Fibroblast of pulmonary artery (primary cell): ENCODE data around the gene CAPZA2.

Experiments
- DNase-seq: peaks from one replicate; pipeline ENCODE4 v3.0.0-alpha.2; 2010; ENCODE audit warnings: low read depth
- H3K4me3 ChIP-seq: replicated peaks from 2 replicates; pipeline ENCODE4 v1.5.1; 2011; ENCODE audit warnings: low read depth, mild to moderate bottlenecking, control low read depth, low read length, moderate library complexity
- TF ChIP-seq, protein P1 (sequence below): IDR thresholded peaks from 2 replicates; pipeline ENCODE4 v1.5.1; 2011; ENCODE audit warnings: mild to moderate bottlenecking, control low read depth, low read length, inconsistent platforms; ENCODE audit errors: missing control alignments

CAPZA2 gene

DNA sequence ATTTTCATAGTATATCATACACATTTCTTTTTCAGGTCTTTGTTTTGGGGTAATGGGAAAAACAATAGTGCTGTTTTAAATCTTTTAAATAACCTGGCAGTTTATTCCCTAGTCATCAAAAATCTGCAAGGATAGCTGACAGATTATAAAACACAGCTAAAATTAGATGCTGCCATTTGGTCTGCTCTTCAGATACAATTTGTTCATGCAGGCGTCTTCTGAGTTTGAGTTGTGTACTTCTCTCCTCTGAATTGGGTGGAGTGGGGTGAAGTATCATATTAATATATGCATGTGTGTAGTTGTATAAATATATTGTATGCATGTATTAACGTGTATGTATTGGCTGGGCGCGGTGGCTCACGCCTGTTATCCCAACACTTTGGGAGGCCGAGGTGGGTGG, 48.0 kb downstream of the CAPZA2 start:
- H3K4me3 ChIP-seq = no peak overlapping the region
- DNase-seq = no peak
- TF ChIP-seq, protein P1, sequence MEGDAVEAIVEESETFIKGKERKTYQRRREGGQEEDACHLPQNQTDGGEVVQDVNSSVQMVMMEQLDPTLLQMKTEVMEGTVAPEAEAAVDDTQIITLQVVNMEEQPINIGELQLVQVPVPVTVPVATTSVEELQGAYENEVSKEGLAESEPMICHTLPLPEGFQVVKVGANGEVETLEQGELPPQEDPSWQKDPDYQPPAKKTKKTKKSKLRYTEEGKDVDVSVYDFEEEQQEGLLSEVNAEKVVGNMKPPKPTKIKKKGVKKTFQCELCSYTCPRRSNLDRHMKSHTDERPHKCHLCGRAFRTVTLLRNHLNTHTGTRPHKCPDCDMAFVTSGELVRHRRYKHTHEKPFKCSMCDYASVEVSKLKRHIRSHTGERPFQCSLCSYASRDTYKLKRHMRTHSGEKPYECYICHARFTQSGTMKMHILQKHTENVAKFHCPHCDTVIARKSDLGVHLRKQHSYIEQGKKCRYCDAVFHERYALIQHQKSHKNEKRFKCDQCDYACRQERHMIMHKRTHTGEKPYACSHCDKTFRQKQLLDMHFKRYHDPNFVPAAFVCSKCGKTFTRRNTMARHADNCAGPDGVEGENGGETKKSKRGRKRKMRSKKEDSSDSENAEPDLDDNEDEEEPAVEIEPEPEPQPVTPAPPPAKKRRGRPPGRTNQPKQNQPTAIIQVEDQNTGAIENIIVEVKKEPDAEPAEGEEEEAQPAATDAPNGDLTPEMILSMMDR = no peak

DNA sequence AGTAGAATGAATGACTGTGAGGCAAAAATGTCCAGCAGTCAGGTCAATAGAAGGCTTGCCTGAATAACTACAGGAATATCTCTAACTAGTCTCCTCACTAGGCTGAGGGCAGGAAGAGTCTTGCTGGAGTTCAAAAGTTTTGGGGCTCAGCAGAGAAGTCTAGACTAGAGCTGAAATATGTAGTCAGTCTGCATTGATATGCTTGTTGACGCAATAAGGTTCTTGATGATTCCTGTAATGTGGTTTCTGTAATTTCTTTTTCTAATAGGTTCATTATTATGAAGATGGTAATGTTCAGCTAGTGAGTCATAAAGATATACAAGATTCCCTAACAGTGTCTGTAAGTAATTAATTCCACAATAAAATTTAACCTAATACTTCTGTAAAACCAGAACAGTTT, 49.4 kb downstream of the CAPZA2 start:
- DNase-seq = no peak
- no peak overlapping the region for H3K4me3 ChIP-seq
- TF ChIP-seq, protein P1 = no peak

- no peak for DNase-seq
- TF ChIP-seq, protein P1 = no peak
- H3K4me3 ChIP-seq = no peak overlapping the region
Observed at GRCh38 chr7:116912269-116912909, 50.0 kb downstream of the CAPZA2 start.

DNA sequence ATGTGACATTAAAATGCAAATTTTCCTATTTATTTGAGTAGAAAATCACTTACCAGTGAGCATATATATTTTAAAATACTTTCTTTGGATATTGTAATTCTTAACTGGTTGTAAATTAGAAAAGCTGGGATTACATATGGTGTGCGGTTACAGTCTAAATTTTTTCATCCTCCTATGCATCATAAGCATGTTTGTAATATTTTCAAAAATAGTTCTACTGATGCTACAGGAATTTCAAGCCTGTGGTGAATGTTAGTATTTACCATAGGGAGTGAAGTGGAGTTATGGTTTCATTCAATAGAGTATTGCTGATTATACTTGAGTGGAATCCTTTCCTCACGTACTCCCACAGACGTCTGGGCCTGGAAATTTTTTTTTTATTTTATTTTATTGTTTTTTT, 56.3 kb downstream of the CAPZA2 start:
- no peak overlapping the region for H3K4me3 ChIP-seq
- DNase-seq = no peak
- TF ChIP-seq, protein P1 = no peak

- H3K4me3 ChIP-seq = no peak overlapping the region
- TF ChIP-seq, protein P1 = no peak
- DNase-seq = no peak
Observed at GRCh38 chr7:116920359-116920758, 58.0 kb downstream of the CAPZA2 start.

DNA sequence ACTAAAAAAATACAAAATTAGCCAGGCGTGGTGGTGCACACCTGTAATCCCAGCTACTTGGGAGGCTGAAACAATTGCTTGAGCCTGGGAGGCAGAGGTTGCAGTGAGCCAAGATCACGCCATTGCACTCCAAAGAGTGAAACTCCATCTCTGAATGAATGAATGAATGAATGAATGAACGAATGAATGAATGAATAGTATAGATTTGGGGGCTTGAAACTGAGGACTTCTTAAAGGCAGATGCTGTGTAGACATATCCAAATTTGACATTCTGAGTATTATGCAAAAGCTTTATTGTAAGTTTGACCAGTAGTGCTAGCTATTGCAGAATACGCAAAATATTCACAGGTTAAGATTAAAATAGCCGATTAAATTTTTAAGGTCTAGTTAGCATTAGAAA, 60.2 kb downstream of the CAPZA2 start:
- DNase-seq = no peak
- TF ChIP-seq, protein P1 = no peak
- H3K4me3 ChIP-seq = no peak overlapping the region

GRCh38 chr7:116924741-116925140, 62.4 kb downstream of the CAPZA2 start:
- no peak for DNase-seq

More at GRCh38 chr7:116924741-116925140, 62.4 kb downstream of the CAPZA2 start:
- TF ChIP-seq, protein P1 = no peak
- no peak overlapping the region for H3K4me3 ChIP-seq
